Endodermal cell (in vitro differentiated cells): ENCODE data around the gene STPG3. TPM values are rescaled to one million over a fixed set of nuclear protein-coding genes. Genes with fewer than 3 reads are reported as not detected.

Experiments
- DNase-seq: peaks from one replicate; pipeline ENCODE4 v3.0.0-alpha.2; 2017
- H3K27ac ChIP-seq: 2 replicates; pipeline ENCODE4 v1.5.1; 2013; ENCODE audit warnings: mild to moderate bottlenecking, low read depth, low read length, moderate library complexity
- H3K27me3 ChIP-seq: 2 replicates; pipeline ENCODE4 v1.6.1; 2013; ENCODE audit warnings: mild to moderate bottlenecking, low read length, moderate library complexity; ENCODE audit not compliant: insufficient read depth, control insufficient read depth, poor library complexity, severe bottlenecking
- H3K36me3 ChIP-seq: 2 replicates; pipeline ENCODE4 v1.7.0; 2013; ENCODE audit warnings: mild to moderate bottlenecking, low read length, moderate library complexity; ENCODE audit not compliant: control insufficient read depth, insufficient read depth
- H3K4me1 ChIP-seq: one replicate; pipeline ENCODE4 v1.7.0; 2013; ENCODE audit warnings: low read length; ENCODE audit not compliant: control insufficient read depth, insufficient read depth
- H3K4me3 ChIP-seq: 2 replicates; pipeline ENCODE4 v1.5.1; 2013; ENCODE audit warnings: mild to moderate bottlenecking, low read length, moderate library complexity
- H3K9ac ChIP-seq: 2 replicates; pipeline ENCODE4 v1.6.1; 2013; ENCODE audit warnings: mild to moderate bottlenecking, low read length, moderate library complexity; ENCODE audit not compliant: poor library complexity, severe bottlenecking; ENCODE audit errors: extremely low read depth
- H3K9me3 ChIP-seq: 2 replicates; pipeline ENCODE4 v1.6.1; 2013; ENCODE audit warnings: mild to moderate bottlenecking, low read length, moderate library complexity; ENCODE audit not compliant: control insufficient read depth
- H3K27ac Mint-ChIP-seq: 2 replicates; pipeline ENCODE4 v1.8.0; 2020; ENCODE audit warnings: mixed read lengths
- H3K27me3 Mint-ChIP-seq: 2 replicates; pipeline ENCODE4 v1.8.0; 2021; ENCODE audit warnings: mild to moderate bottlenecking, mixed read lengths; ENCODE audit not compliant: insufficient read depth
- H3K36me3 Mint-ChIP-seq: 2 replicates; pipeline ENCODE4 v1.8.0; 2020; ENCODE audit warnings: low read depth, mixed read lengths
- H3K4me1 Mint-ChIP-seq: 2 replicates; pipeline ENCODE4 v1.8.0; 2020; ENCODE audit warnings: mixed read lengths
- H3K4me3 Mint-ChIP-seq: 2 replicates; pipeline ENCODE4 v1.8.0; 2020; ENCODE audit warnings: mild to moderate bottlenecking, moderate library complexity, mixed read lengths
- H3K9me3 Mint-ChIP-seq: 2 replicates; pipeline ENCODE4 v1.8.0; 2020; ENCODE audit warnings: mild to moderate bottlenecking, mixed read lengths
- WGBS, 2 experiments: methylation state at CpG; one replicate each; pipeline versions ENCODE4 v1.1.5 to v1.1.7; 2013; ENCODE audit warnings: missing lambda C conversion rate in 2 of 2, mixed read lengths in 1 of 2; ENCODE audit not compliant: insufficient coverage in 1 of 2, insufficient read length in 1 of 2; 5-methylcytosine and 5-hydroxymethylcytosine counted together
- total RNA-seq, 2 donors: library from RNA; stranded (reverse); fragmentation: NEBNext Ultra II Directional in 1 of 2; extraction: Animal tissue kit (Norgen Biotek cat#: 25700) in 1 of 2; gene quantifications; 2 replicates in 1 of 2; 3 replicates in 1 of 2; pipeline ENCODE4 v1.2.1, GENCODE V29; 2021
- TF ChIP-seq, protein P1 (sequence below): fragments of 200-600 bp; sonication (generic); conservative IDR thresholded peaks from 2 replicates; pipeline ENCODE4 v1.5.0; 2021; ENCODE audit warnings: antibody characterized with exemption, mild to moderate bottlenecking

STPG3 gene
- total RNA-seq, 2 donors from 2014 or later, result not detected

DNA sequence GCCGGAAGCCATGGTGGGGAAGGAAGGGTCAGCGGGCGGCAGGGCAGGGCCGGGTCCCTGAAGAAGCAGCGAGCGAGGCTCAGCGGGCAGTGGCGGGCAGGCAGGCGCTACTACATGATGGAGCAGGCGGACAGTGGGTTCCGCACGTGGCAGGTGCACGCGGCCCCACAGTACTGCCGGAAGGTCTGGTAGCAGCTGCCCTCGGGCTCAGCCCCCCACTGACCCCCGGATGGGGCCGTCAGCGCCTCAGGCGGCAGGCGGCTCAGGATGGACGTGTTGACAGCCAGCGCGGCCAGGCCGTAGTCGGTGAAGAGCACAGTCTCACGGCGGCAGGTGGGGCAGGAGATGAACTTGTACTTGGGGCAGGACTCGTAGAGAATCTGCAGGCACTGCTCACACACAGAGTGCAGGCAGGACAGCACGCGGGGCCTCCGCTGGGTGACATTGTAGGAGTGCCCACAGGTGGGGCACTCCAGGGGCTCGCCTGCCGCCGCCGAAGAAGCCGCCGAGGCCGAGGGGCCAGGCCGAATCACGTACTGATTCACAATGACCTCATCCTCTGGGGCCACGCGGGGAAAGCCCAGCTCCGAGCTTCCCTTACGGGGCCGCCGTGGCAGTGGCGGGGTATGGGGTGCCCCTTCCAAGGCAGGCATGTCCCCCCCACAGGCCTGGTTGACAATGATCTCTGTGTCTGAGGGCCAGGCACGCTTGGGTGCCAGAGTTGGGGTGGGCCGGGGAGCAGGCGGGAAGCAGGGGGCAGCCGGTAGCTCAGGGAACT, 30.6 kb upstream of the STPG3 start:
- Mint-ChIP-seq H3K27ac (peak overlapping the region; percentile 48), H3K4me1 (peaks cover 15% of the 10 kb centered on the region), H3K4me3 (peak overlapping the region; percentile 30), H3K36me3 (peaks cover 6% of the 10 kb centered on the region), H3K9me3 (no peaks in the 10 kb centered on the region), H3K27me3 (no peaks in the 10 kb centered on the region)
- no peak for DNase-seq
- TF ChIP-seq, protein P1, sequence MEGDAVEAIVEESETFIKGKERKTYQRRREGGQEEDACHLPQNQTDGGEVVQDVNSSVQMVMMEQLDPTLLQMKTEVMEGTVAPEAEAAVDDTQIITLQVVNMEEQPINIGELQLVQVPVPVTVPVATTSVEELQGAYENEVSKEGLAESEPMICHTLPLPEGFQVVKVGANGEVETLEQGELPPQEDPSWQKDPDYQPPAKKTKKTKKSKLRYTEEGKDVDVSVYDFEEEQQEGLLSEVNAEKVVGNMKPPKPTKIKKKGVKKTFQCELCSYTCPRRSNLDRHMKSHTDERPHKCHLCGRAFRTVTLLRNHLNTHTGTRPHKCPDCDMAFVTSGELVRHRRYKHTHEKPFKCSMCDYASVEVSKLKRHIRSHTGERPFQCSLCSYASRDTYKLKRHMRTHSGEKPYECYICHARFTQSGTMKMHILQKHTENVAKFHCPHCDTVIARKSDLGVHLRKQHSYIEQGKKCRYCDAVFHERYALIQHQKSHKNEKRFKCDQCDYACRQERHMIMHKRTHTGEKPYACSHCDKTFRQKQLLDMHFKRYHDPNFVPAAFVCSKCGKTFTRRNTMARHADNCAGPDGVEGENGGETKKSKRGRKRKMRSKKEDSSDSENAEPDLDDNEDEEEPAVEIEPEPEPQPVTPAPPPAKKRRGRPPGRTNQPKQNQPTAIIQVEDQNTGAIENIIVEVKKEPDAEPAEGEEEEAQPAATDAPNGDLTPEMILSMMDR, result no peak
- 95% methylated on average over 42 to 52 of the region's 52 CpGs for WGBS, 2 experiments
- Histone ChIP-seq H3K4me3 (no peak overlapping the region), H3K36me3 (no peaks in the 10 kb centered on the region), H3K4me1 (peaks cover 23% of the 10 kb centered on the region), H3K9ac (no peak overlapping the region), H3K27me3 (no peaks in the 10 kb centered on the region), H3K9me3 (no peaks in the 10 kb centered on the region), H3K27ac (no peak overlapping the region)

DNA sequence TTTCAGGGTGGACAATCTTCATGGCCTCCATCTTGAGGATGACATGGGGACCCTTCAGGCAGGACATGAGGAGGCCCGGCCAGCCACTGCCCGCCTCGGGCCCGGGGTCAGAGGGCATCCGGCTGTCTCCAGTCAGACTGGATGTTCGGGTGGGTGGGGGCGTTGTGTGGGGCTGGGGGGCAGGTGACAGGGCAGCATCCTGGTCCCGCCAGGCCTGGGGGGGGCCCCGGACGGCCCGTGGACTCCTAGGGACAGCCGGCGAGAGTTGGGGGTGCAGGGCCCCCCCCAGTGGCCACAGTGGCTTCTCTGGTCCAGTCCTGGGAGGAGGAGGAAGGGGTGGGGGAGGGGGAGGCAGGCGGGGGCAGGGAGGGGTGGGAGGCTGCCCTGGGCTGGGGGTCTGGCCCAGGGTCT, 30.0 kb upstream of the STPG3 start:
- no peak overlapping the region for H3K4me3 ChIP-seq
- H3K36me3 ChIP-seq, result no peaks in the 10 kb centered on the region
- no peak for DNase-seq
- Mint-ChIP-seq H3K4me3 (peak overlapping the region; percentile 43), H3K9me3 (no peaks in the 10 kb centered on the region), H3K4me1 (peaks cover 15% of the 10 kb centered on the region), H3K27me3 (no peaks in the 10 kb centered on the region), H3K36me3 (peaks cover 3% of the 10 kb centered on the region), H3K27ac (peak overlapping the region; percentile 26)
- 93 to 100% methylated on average over 1 to 11 of the region's 14 CpGs for WGBS, 2 experiments
- no peaks in the 10 kb centered on the region for H3K9me3 ChIP-seq
- H3K27me3 ChIP-seq, result no peaks in the 10 kb centered on the region
- TF ChIP-seq, protein P1, result no peak
- H3K9ac ChIP-seq, result no peak overlapping the region
- H3K4me1 ChIP-seq, result peaks cover 23% of the 10 kb centered on the region
- H3K27ac ChIP-seq, result no peak overlapping the region

DNA sequence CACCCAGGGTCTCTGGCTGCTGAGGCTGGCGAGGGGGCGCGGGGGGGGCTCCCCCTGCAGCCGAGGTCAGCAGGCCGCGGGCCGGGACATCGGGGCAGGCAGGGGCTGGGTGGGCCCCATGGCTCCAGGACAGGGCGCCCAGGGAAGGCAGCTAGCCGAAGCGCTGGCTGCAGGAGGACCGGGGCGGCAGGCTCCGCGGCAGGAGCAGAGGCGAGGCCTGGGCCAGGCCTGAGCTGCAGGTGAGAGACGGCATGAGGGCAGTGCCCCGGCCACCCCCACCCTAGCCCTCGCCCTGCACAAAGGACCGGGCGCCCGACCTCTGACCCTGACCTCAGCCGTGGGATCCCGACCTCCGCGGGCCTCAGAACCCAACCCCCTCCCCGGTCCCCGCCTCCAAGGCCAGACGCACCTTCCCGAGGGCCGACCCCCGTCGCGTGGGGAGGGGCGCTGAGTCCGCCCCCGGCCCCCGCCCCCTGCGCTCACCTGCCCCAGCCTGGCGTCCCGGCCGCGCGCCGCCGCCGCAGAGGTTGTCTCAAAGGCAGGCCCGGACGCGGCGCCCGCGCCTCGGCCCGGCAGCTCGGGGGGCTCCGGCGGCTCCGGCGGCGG, 29.5 kb upstream of the STPG3 start:
- H3K9me3 Mint-ChIP-seq, result no peaks in the 10 kb centered on the region
- Histone ChIP-seq H3K36me3 (no peaks in the 10 kb centered on the region), H3K27ac (no peak overlapping the region), H3K9ac (no peak overlapping the region), H3K9me3 (no peaks in the 10 kb centered on the region), H3K4me1 (peaks cover 23% of the 10 kb centered on the region), H3K4me3 (no peak overlapping the region), H3K27me3 (no peaks in the 10 kb centered on the region)
- WGBS, 2 experiments, result 7 to 22% methylated on average over 8 to 61 of the region's 61 CpGs
- no peak overlapping the region for H3K27ac Mint-ChIP-seq
- peak overlapping the region; percentile 43 for H3K4me3 Mint-ChIP-seq
- DNase-seq, result peak; percentile 87
- TF ChIP-seq, protein P1, result no peak
- no peaks in the 10 kb centered on the region for H3K27me3 Mint-ChIP-seq
- H3K4me1 Mint-ChIP-seq, result peaks cover 15% of the 10 kb centered on the region
- peaks cover 3% of the 10 kb centered on the region for H3K36me3 Mint-ChIP-seq
